Psoas muscle (tissue), 8 donors: ENCODE results near the gene ARMC6. TPM values are rescaled to one million over a fixed set of nuclear protein-coding genes. Genes with fewer than 3 reads are reported as not detected.
A peak's percentile ranks its signal among the peaks of the same experiment; 100 is the strongest.
"Not testable (repeated sequence)": the region's sequence is repeated elsewhere in the genome, so short reads cannot be mapped to it uniquely, and the experiment has no call there.

Experiments
- ATAC-seq, 4 donors: fragments of 200-7000 bp; cut with Tn5 transposase; one replicate each; pipeline ENCODE4 v1.9.1; 2020; ENCODE audit warnings: moderate library complexity in 3 of 4, mild to moderate bottlenecking in 2 of 4
- DNase-seq, 2 donors: peaks; one replicate each; pipeline ENCODE4 v3.0.0-alpha.2; 2020
- H3K27ac ChIP-seq: fragments of 200-600 bp; one replicate; pipeline ENCODE4 v1.8.0; 2022
- H3K27me3 ChIP-seq, 3 donors: fragments of 200-600 bp in 1 of 3; one replicate each; pipeline versions ENCODE4 v1.6.1 to v1.8.0; 2013 to 2022; ENCODE audit warnings: low read length in 2 of 3, mild to moderate bottlenecking in 2 of 3, moderate library complexity in 1 of 3; ENCODE audit not compliant: insufficient read depth in 3 of 3
- H3K36me3 ChIP-seq, 2 donors: fragments of 200-600 bp in 1 of 2; one replicate each; pipeline versions ENCODE4 v1.6.1 to v1.8.0; 2013 to 2022; ENCODE audit warnings: low read depth in 1 of 2, mild to moderate bottlenecking in 1 of 2, moderate library complexity in 1 of 2; ENCODE audit not compliant: insufficient read depth in 1 of 2
- H3K4me1 ChIP-seq: fragments of 200-600 bp; one replicate; pipeline ENCODE4 v1.8.0; 2022
- H3K4me3 ChIP-seq: fragments of 200-600 bp; one replicate; pipeline ENCODE4 v1.8.0; 2022; ENCODE audit warnings: mild to moderate bottlenecking
- H3K9me3 ChIP-seq: fragments of 200-600 bp; one replicate; pipeline ENCODE4 v1.8.0; 2022
- CTCF ChIP-seq: fragments of 200-600 bp; IDR thresholded peaks from one replicate; pipeline ENCODE4 v1.8.0; 2022; ENCODE audit warnings: antibody characterized with exemption
- WGBS, 3 donors: extraction: QIAGEN DNeasy Blood & Tissue Kit; methylation state at CpG; one replicate each; pipeline versions ENCODE4 v1.1.6 to v1.1.7; 2013; 5-methylcytosine and 5-hydroxymethylcytosine counted together
- intact Hi-C, 2 donors: fragments of 100-400 bp; cut with DNase I; formaldehyde crosslinking; loops; one replicate each; pipeline versions ENCODE4 v1.11.0 to v1.14.2; 2022
- polyA plus RNA-seq, 3 donors: library from polyadenylated mRNA; stranded (reverse); fragments of 200-250 nt; gene quantifications; one replicate each; pipeline ENCODE4 v1.2.3, GENCODE V29; 2013
- total RNA-seq, 4 donors: library from RNA; stranded (reverse); fragmentation: NEBNext Ultra II Directional in 2 of 4; extraction: Animal tissue kit (Norgen Biotek cat#: 25700) in 2 of 4; gene quantifications; one replicate each; pipeline versions ENCODE4 v1.2.1 to v1.2.4, GENCODE V29; 2021 to 2023
- donor health status: healthy with polysubstance abuse.
- donor health status: DM: no; HTN: no; CAD: no; lungs with moderate emphysema.
- donor health status: Bipolar disorder and iron deficiency.
- donor health status: healthy.
- donor health status: DM: yes; HTN: yes; CAD: no.
- donor health status: DM: no; HTN: no; CAD: no.
- donor health status: DM: no; HTN: no; CAD: no.
- donor health status: DM: yes; HTN: yes; CAD: no.

The ARMC6 gene
- total and polyA plus RNA-seq, 7 donors = 13.7 to 74.1 (median 22.6) TPM

GRCh38 chr19:19009951-19010350 lies 23.5 kb upstream of the ARMC6 start:
- TF ChIP-seq CTCF = no peak
- no peak for DNase-seq
- no peak for ATAC-seq
- peaks cover 10 to 92% of the 10 kb centered on the region in 2 donors for H3K36me3 ChIP-seq
- no peaks in the 10 kb centered on the region for H3K27me3 ChIP-seq
- no peaks in the 10 kb centered on the region for H3K9me3 ChIP-seq
- H3K27ac ChIP-seq = no peak overlapping the region
- 94 to 95% (median 95%) methylated on average over 13 to 18 of the region's 18 CpGs for WGBS, 3 donors
- intact Hi-C loops = no loop called here
- no peak overlapping the region for H3K4me3 ChIP-seq
- H3K4me1 ChIP-seq = peaks cover 15% of the 10 kb centered on the region

- WGBS, 3 donors = 95 to 97% (median 97%) methylated on average over 5 of the region's 5 CpGs
- intact Hi-C loops = no loop called here
- Histone ChIP-seq H3K4me1 (peaks cover 15% of the 10 kb centered on the region), H3K9me3 (no peaks in the 10 kb centered on the region), H3K36me3 (peaks cover 13 to 91% of the 10 kb centered on the region in 2 donors), H3K27me3 (no peaks in the 10 kb centered on the region), H3K4me3 (no peak overlapping the region), H3K27ac (no peak overlapping the region)
- DNase-seq = no peak
- TF ChIP-seq CTCF = no peak
- ATAC-seq = no peak
These were observed 22.9 kb upstream of the ARMC6 start for GRCh38 chr19:19010551-19010950.

- no peak for DNase-seq
- peak in 2 of 4 donors; percentile 36 to 64 for ATAC-seq
- peaks cover 9 to 79% of the 10 kb centered on the region in 2 donors for H3K36me3 ChIP-seq
These were observed 12.3 kb upstream of the ARMC6 start for GRCh38 chr19:19021115-19021514.

GRCh38 chr19:19022380-19022961 lies 10.9 kb upstream of the ARMC6 start:
- H3K27ac ChIP-seq = no peak overlapping the region
- DNase-seq (no peak), ATAC-seq (no peak)
- peaks cover 10 to 74% of the 10 kb centered on the region in 2 donors for H3K36me3 ChIP-seq
- H3K27me3 ChIP-seq = no peaks in the 10 kb centered on the region
- no peak overlapping the region for H3K4me3 ChIP-seq
- peaks cover 4% of the 10 kb centered on the region for H3K4me1 ChIP-seq
- intact Hi-C loops = no loop called here
- no peak for TF ChIP-seq CTCF
- 87 to 89% (median 88%) methylated on average over 4 of the region's 4 CpGs for WGBS, 3 donors
- no peaks in the 10 kb centered on the region for H3K9me3 ChIP-seq

More at GRCh38 chr19:19021115-19021514, 12.3 kb upstream of the ARMC6 start:
- WGBS, 3 donors = 53 to 73% (median 55%) methylated on average over 3 of the region's 3 CpGs
- H3K9me3 ChIP-seq = no peaks in the 10 kb centered on the region
- no peaks in the 10 kb centered on the region for H3K27me3 ChIP-seq
- H3K27ac ChIP-seq = no peak overlapping the region
- intact Hi-C loops = no loop called here
- no peak overlapping the region for H3K4me3 ChIP-seq
- no peaks in the 10 kb centered on the region for H3K4me1 ChIP-seq
- no peak for TF ChIP-seq CTCF

GRCh38 chr19:19023376-19023775 lies 10.0 kb upstream of the ARMC6 start:
- 92 to 98% (median 95%) methylated on average over 1 of the region's 1 CpG for WGBS, 3 donors
- DNase-seq, H3K4me3 ChIP-seq, ATAC-seq, H3K27ac ChIP-seq, H3K4me1 ChIP-seq, H3K27me3 ChIP-seq, H3K9me3 ChIP-seq, intact Hi-C loops: not testable (repeated sequence)
- peaks cover 16 to 74% of the 10 kb centered on the region in 2 donors for H3K36me3 ChIP-seq
